Liver (tissue), 9 donors: Measurements from ENCODE around the gene NIPAL1. TPM values are rescaled to one million over a fixed set of nuclear protein-coding genes. Genes with fewer than 3 reads are reported as not detected.

ENCODE experiments used
- DNase-seq: peaks from one replicate; pipeline ENCODE4 v3.0.0-alpha.2; 2017; ENCODE audit warnings: low spot score
- H3K27ac ChIP-seq, 2 donors: one replicate each; pipeline ENCODE4 v1.7.0; 2013; ENCODE audit warnings: inconsistent platforms in 2 of 2, low read length in 2 of 2, control low read depth in 1 of 2, low read depth in 1 of 2, mild to moderate bottlenecking in 1 of 2
- H3K27me3 ChIP-seq, 4 donors: one replicate each; pipeline versions ENCODE4 v1.6.1 to v1.7.0; 2013; ENCODE audit warnings: low read length in 3 of 4, inconsistent platforms in 1 of 4, mild to moderate bottlenecking in 1 of 4, moderate library complexity in 1 of 4; ENCODE audit not compliant: control insufficient read depth in 4 of 4, insufficient read depth in 4 of 4
- H3K36me3 ChIP-seq, 4 donors: one replicate each; pipeline versions ENCODE4 v1.6.1 to v1.7.0; 2013; ENCODE audit warnings: low read length in 3 of 4, mild to moderate bottlenecking in 3 of 4, low read depth in 1 of 4, moderate library complexity in 1 of 4; ENCODE audit not compliant: control insufficient read depth in 4 of 4, insufficient read depth in 3 of 4
- H3K4me1 ChIP-seq, 4 donors: one replicate each; pipeline versions ENCODE4 v1.6.1 to v1.7.0; 2013; ENCODE audit warnings: low read length in 3 of 4, mild to moderate bottlenecking in 3 of 4, moderate library complexity in 1 of 4; ENCODE audit not compliant: control insufficient read depth in 4 of 4, insufficient read depth in 4 of 4
- H3K4me3 ChIP-seq, 3 donors: one replicate each; pipeline versions ENCODE4 v1.6.1 to v1.7.0; 2013; ENCODE audit warnings: low read length in 3 of 3, control low read depth in 1 of 3, low read depth in 1 of 3, mild to moderate bottlenecking in 1 of 3
- H3K9ac ChIP-seq, 2 donors: one replicate each; pipeline ENCODE4 v1.7.0; 2013; ENCODE audit warnings: low read length in 2 of 2, mild to moderate bottlenecking in 2 of 2, moderate library complexity in 2 of 2, control low read depth in 1 of 2, low read depth in 1 of 2
- H3K9me3 ChIP-seq, 4 donors: one replicate each; pipeline versions ENCODE4 v1.6.1 to v1.7.0; 2013; ENCODE audit warnings: low read length in 3 of 4; ENCODE audit not compliant: control insufficient read depth in 4 of 4
- ATF3 ChIP-seq: IDR thresholded peaks from 2 replicates; pipeline ENCODE4 v1.6.1; 2016; ENCODE audit warnings: antibody characterized with exemption
- CTCF ChIP-seq: fragments of 150-350 bp; IDR thresholded peaks from 2 replicates; pipeline ENCODE4 v1.5.1; 2017; ENCODE audit warnings: improper control_type of control experiment, low read depth, low read length; ENCODE audit not compliant: missing input control
- EGR1 ChIP-seq, 2 donors: IDR thresholded peaks; 2 replicates each; pipeline ENCODE4 v1.6.1; 2016 to 2018; ENCODE audit warnings: antibody characterized with exemption in 2 of 2, low read depth in 2 of 2
- FOXA1 ChIP-seq: IDR thresholded peaks from 2 replicates; pipeline ENCODE4 v1.6.1; 2016; ENCODE audit warnings: antibody characterized with exemption
- FOXA2 ChIP-seq: IDR thresholded peaks from 2 replicates; pipeline ENCODE4 v1.6.1; 2016; ENCODE audit warnings: antibody characterized with exemption
- GABPA ChIP-seq, 2 donors: IDR thresholded peaks in 1 of 2; conservative IDR thresholded peaks in 1 of 2; 2 replicates each; pipeline ENCODE4 v1.6.1; 2016; ENCODE audit warnings: antibody characterized with exemption in 2 of 2, mild to moderate bottlenecking in 1 of 2, moderate library complexity in 1 of 2
- HNF4A ChIP-seq, 2 donors: conservative IDR thresholded peaks; 2 replicates each; pipeline ENCODE4 v1.6.1; 2016; ENCODE audit warnings: antibody characterized with exemption in 2 of 2, mild to moderate bottlenecking in 2 of 2
- HNF4G ChIP-seq: IDR thresholded peaks from 2 replicates; pipeline ENCODE4 v1.6.1; 2016; ENCODE audit warnings: antibody characterized with exemption
- JUND ChIP-seq, 2 donors: IDR thresholded peaks; 2 replicates each; pipeline ENCODE4 v1.6.1; 2016; ENCODE audit warnings: antibody characterized with exemption in 2 of 2
- MAX ChIP-seq: IDR thresholded peaks from 2 replicates; pipeline ENCODE4 v1.6.1; 2016; ENCODE audit warnings: antibody characterized with exemption
- NR2F2 ChIP-seq: IDR thresholded peaks from 2 replicates; pipeline ENCODE4 v1.6.1; 2016; ENCODE audit warnings: antibody characterized with exemption
- RAD21 ChIP-seq, 2 donors: IDR thresholded peaks; 2 replicates each; pipeline ENCODE4 v1.6.1; 2016; ENCODE audit warnings: antibody characterized with exemption in 2 of 2, mild to moderate bottlenecking in 2 of 2
- REST ChIP-seq: IDR thresholded peaks from 2 replicates; pipeline ENCODE4 v1.6.1; 2016; ENCODE audit warnings: antibody characterized with exemption, mild to moderate bottlenecking
- RXRA ChIP-seq, 2 donors: IDR thresholded peaks; 2 replicates each; pipeline ENCODE4 v1.6.1; 2017 to 2018; ENCODE audit warnings: antibody characterized with exemption in 2 of 2, mild to moderate bottlenecking in 1 of 2
- SP1 ChIP-seq: IDR thresholded peaks from 2 replicates; pipeline ENCODE4 v1.6.1; 2018; ENCODE audit warnings: antibody characterized with exemption, mild to moderate bottlenecking
- TAF1 ChIP-seq: conservative IDR thresholded peaks from 2 replicates; pipeline ENCODE4 v1.6.1; 2016; ENCODE audit warnings: antibody characterized with exemption, mild to moderate bottlenecking
- YY1 ChIP-seq: IDR thresholded peaks from 2 replicates; pipeline ENCODE4 v1.6.1; 2016; ENCODE audit warnings: antibody characterized with exemption, mild to moderate bottlenecking
- ZBTB33 ChIP-seq: IDR thresholded peaks from 2 replicates; pipeline ENCODE4 v1.6.1; 2016; ENCODE audit warnings: antibody characterized with exemption
- whole genome bisulfite sequencing: extraction: QIAGEN DNeasy Blood & Tissue Kit; methylation state at CpG from one replicate; pipeline ENCODE4 v1.1.7; 2013; 5-methylcytosine and 5-hydroxymethylcytosine counted together
- polyA plus RNA-seq, 2 donors: library from polyadenylated mRNA; stranded (reverse) in 1 of 2; unstranded in 1 of 2; fragments of 200-250 nt in 1 of 2; fragments of >200 nt in 1 of 2; fragmentation: Nextera tagmentation in 1 of 2; extraction: Ambion mirVana in 1 of 2; gene quantifications; one replicate each; pipeline versions ENCODE4 v1.2.1 to v1.2.3, GENCODE V29; 2013 to 2015
- total RNA-seq, 2 donors: library from RNA; depleted of rRNA; stranded (reverse); fragments of >200 nt; gene quantifications; one replicate each; pipeline ENCODE4 v1.2.3, GENCODE V29; 2014
- donor health status: healthy.
- donor health status: healthy.
- donor health status: healthy.
- donor health status: healthy.
- donor health status: healthy.

The NIPAL1 gene
- total and polyA plus RNA-seq, 4 donors = 2.5 to 10.7 (median 6.1) TPM

GRCh38 chr4:48031802-48032525 lies 15.4 kb downstream of the NIPAL1 start:
- H3K4me1 ChIP-seq = peaks cover 9 to 21% (median 11%) of the 10 kb centered on the region in 4 donors
- H3K27me3 ChIP-seq = no peaks in the 10 kb centered on the region
- WGBS = 82% methylated on average over 12 of the region's 12 CpGs
- peak overlapping the region; percentile 79 to 86 for H3K27ac ChIP-seq
- TF ChIP-seq FOXA1 (no peak), MAX (no peak), HNF4G (no peak), CTCF (no peak), REST (no peak), ATF3 (no peak), RAD21 (IDR thresholded peaks at IDR 0.05) (no peak), JUND (IDR thresholded peaks at IDR 0.05) (no peak), YY1 (no peak), GABPA (IDR thresholded peaks at IDR 0.05 in 1 of 2, conservative IDR thresholded peaks at IDR 0.05 in 1 of 2) (no peak), NR2F2 (no peak), RXRA (IDR thresholded peaks at IDR 0.05) (no peak), HNF4A (conservative IDR thresholded peaks at IDR 0.05) (no peak), EGR1 (IDR thresholded peaks at IDR 0.05; ENCODE audit: low read depth in 2 of 2) (no peak), SP1 (no peak), TAF1 (no peak)
- H3K4me3 ChIP-seq = no peak overlapping the region
- H3K9ac ChIP-seq = peak overlapping the region in 1 of 2 donors; percentile 71
- H3K36me3 ChIP-seq = peaks cover 0 to 12% (median 7%) of the 10 kb centered on the region in 4 donors
- no peaks in the 10 kb centered on the region for H3K9me3 ChIP-seq
- DNase-seq = no peak

GRCh38 chr4:48032721-48033120 lies 16.1 kb downstream of the NIPAL1 start:
- Histone ChIP-seq H3K9ac (peak overlapping the region in 1 of 2 donors; percentile 71), H3K27ac (peak overlapping the region; percentile 79 to 86), H3K36me3 (peaks cover 0 to 9% (median 3%) of the 10 kb centered on the region in 4 donors), H3K4me1 (peaks cover 9 to 21% (median 11%) of the 10 kb centered on the region in 4 donors), H3K9me3 (no peaks in the 10 kb centered on the region), H3K4me3 (no peak overlapping the region), H3K27me3 (no peaks in the 10 kb centered on the region)
- no peak for DNase-seq
- TF ChIP-seq ZBTB33 = no peak
- TF ChIP-seq TAF1 = no peak
- TF ChIP-seq SP1 = peak; percentile 56
- peak; percentile 12 for TF ChIP-seq HNF4G
- TF ChIP-seq EGR1 (IDR thresholded peaks at IDR 0.05; ENCODE audit: low read depth in 2 of 2) = no peak
- no peak for TF ChIP-seq MAX
- peak; percentile 86 for TF ChIP-seq ATF3
- no peak for TF ChIP-seq FOXA1
- TF ChIP-seq NR2F2 = no peak
- TF ChIP-seq JUND (IDR thresholded peaks at IDR 0.05) = peak; percentile 95 to 96
- no peak for TF ChIP-seq CTCF
- TF ChIP-seq YY1 = no peak
- TF ChIP-seq FOXA2 = no peak
